Keratinocyte (primary cell): ENCODE results near the gene TSC22D4. TPM values are rescaled to one million over a fixed set of nuclear protein-coding genes. Genes with fewer than 3 reads are reported as not detected.

Experiments used
- DNase-seq: peaks from one replicate; pipeline ENCODE4 v3.0.0-alpha.2; 2011; ENCODE audit warnings: low read depth, missing footprints, low spot score
- FAIRE-seq: peaks from 2 replicates; lab custom pipeline; 2011; peaks lifted over from hg19 to GRCh38; lab: Jason Lieb, UNC
- H2AFZ ChIP-seq: 2 replicates; pipeline ENCODE4 v1.6.0; 2012; ENCODE audit warnings: low read length, control low read depth, inconsistent platforms; ENCODE audit not compliant: control insufficient read depth
- H3K27ac ChIP-seq: 2 replicates; pipeline ENCODE4 v1.5.1; 2011; ENCODE audit warnings: low read length; ENCODE audit not compliant: control insufficient read depth, insufficient read depth
- H3K27me3 ChIP-seq: 3 replicates; pipeline ENCODE4 v1.6.0; 2011; ENCODE audit warnings: low read length; ENCODE audit not compliant: control insufficient read depth, insufficient read depth; ENCODE audit errors: extremely low read depth
- H3K36me3 ChIP-seq, 2 experiments: 2 replicates in 1 of 2; 3 replicates in 1 of 2; pipeline ENCODE4 v1.5.1; 2011; ENCODE audit warnings: low read length in 2 of 2, mild to moderate bottlenecking in 1 of 2; ENCODE audit not compliant: control insufficient read depth in 2 of 2, insufficient read depth in 2 of 2; ENCODE audit errors: extremely low read depth in 1 of 2
- H3K4me1 ChIP-seq: 3 replicates; pipeline ENCODE4 v1.5.1; 2011; ENCODE audit warnings: low read length; ENCODE audit not compliant: control insufficient read depth, insufficient read depth; ENCODE audit errors: extremely low read depth
- H3K4me2 ChIP-seq: 3 replicates; pipeline ENCODE4 v1.6.0; 2011; ENCODE audit warnings: low read depth, low read length; ENCODE audit not compliant: control insufficient read depth, insufficient read depth; ENCODE audit errors: extremely low read depth
- H3K4me3 ChIP-seq, 3 experiments: fragments of 200-600 bp in 1 of 3; sonication (generic) in 1 of 3; 2 replicates in 2 of 3; 3 replicates in 1 of 3; pipeline ENCODE4 v1.5.1; 2011 to 2016; ENCODE audit warnings: low read length in 3 of 3, mild to moderate bottlenecking in 3 of 3, control low read depth in 2 of 3, inconsistent platforms in 1 of 3, low read depth in 1 of 3, mixed read lengths in 1 of 3, mixed run types in 1 of 3, moderate library complexity in 1 of 3; ENCODE audit not compliant: control insufficient read depth in 2 of 3, insufficient read depth in 2 of 3; ENCODE audit errors: extremely low read depth in 1 of 3
- H3K79me2 ChIP-seq: 2 replicates; pipeline ENCODE4 v1.6.0; 2012; ENCODE audit warnings: low read length; ENCODE audit not compliant: control insufficient read depth, insufficient read depth
- H3K9ac ChIP-seq: 3 replicates; pipeline ENCODE4 v1.6.0; 2011; ENCODE audit warnings: low read length; ENCODE audit not compliant: control insufficient read depth, insufficient read depth; ENCODE audit errors: extremely low read depth
- H3K9me1 ChIP-seq: 3 replicates; pipeline ENCODE4 v1.6.0; 2011; ENCODE audit warnings: low read length; ENCODE audit not compliant: control insufficient read depth, insufficient read depth; ENCODE audit errors: extremely low read depth
- H3K9me3 ChIP-seq: 2 replicates; pipeline ENCODE4 v1.5.1; 2012; ENCODE audit warnings: low read depth, low read length; ENCODE audit not compliant: control insufficient read depth
- H4K20me1 ChIP-seq: 3 replicates; pipeline ENCODE4 v1.6.0; 2011; ENCODE audit warnings: low read length; ENCODE audit not compliant: control insufficient read depth, insufficient read depth; ENCODE audit errors: extremely low read depth
- EZH2 ChIP-seq: IDR thresholded peaks from one replicate; pipeline ENCODE4 v1.6.1; 2012; ENCODE audit warnings: inconsistent platforms, mild to moderate bottlenecking, low read length, moderate library complexity
- dilution Hi-C: fragments of 300-500 bp; cut with MboI; formaldehyde crosslinking; loops from one replicate; pipeline ENCODE4 v1.7.0; 2020; ENCODE audit warnings: low sequenced_read_pairs; ENCODE audit not compliant: extremely low pct_ligation_motif_present
- polyA plus RNA-seq, 5 experiments: library from polyadenylated mRNA; depleted of rRNA in 3 of 5; stranded (reverse) in 3 of 5; stranded (forward) in 1 of 5; unstranded in 1 of 5; fragments of >200 nt; gene quantifications; 1 replicate in 1 of 5; 2 replicates in 3 of 5; 3 replicates in 1 of 5; pipeline versions ENCODE4 v1.2.1 to v1.2.3, GENCODE V29; 2011 to 2012; ENCODE audit warnings: missing spikeins in 2 of 5, low read depth in 1 of 5, low replicate concordance in 1 of 5
- TF ChIP-seq, protein P1 (sequence below), 3 experiments: IDR thresholded peaks in 1 of 3; conservative IDR thresholded peaks in 1 of 3; optimal IDR thresholded peaks in 1 of 3; 2 replicates in 2 of 3; 3 replicates in 1 of 3; pipeline versions ENCODE3 to v1.5.1; 2011; ENCODE audit warnings: low read length in 3 of 3, mild to moderate bottlenecking in 3 of 3, moderate library complexity in 2 of 3, control low read depth in 1 of 3, inconsistent platforms in 1 of 3; ENCODE audit not compliant: insufficient read depth in 2 of 3; ENCODE audit errors: extremely low read depth in 1 of 3

TSC22D4 gene
- polyA plus RNA-seq, 1 donor (not counting 4 experiments of a cell fraction or from before 2014, with no cell fraction given): 8.4 TPM

- no peak for DNase-seq
- Histone ChIP-seq H3K9me1 (no peaks in the 10 kb centered on the region), H3K27ac (no peak overlapping the region), H3K79me2 (no peaks in the 10 kb centered on the region), H3K9me3 (no peaks in the 10 kb centered on the region), H3K9ac (no peak overlapping the region), H3K27me3 (no peaks in the 10 kb centered on the region), H3K4me1 (no peaks in the 10 kb centered on the region), H3K4me2 (no peak overlapping the region), H3K4me3 (no peak overlapping the region), H3K36me3 (peaks cover 11 to 20% of the 10 kb centered on the region in 2 experiments), H2AFZ (no peak overlapping the region), H4K20me1 (no peaks in the 10 kb centered on the region)
- FAIRE-seq: no peak
- dilution Hi-C loops: no loop called here
- no peak for TF ChIP-seq EZH2
- TF ChIP-seq, protein P1, sequence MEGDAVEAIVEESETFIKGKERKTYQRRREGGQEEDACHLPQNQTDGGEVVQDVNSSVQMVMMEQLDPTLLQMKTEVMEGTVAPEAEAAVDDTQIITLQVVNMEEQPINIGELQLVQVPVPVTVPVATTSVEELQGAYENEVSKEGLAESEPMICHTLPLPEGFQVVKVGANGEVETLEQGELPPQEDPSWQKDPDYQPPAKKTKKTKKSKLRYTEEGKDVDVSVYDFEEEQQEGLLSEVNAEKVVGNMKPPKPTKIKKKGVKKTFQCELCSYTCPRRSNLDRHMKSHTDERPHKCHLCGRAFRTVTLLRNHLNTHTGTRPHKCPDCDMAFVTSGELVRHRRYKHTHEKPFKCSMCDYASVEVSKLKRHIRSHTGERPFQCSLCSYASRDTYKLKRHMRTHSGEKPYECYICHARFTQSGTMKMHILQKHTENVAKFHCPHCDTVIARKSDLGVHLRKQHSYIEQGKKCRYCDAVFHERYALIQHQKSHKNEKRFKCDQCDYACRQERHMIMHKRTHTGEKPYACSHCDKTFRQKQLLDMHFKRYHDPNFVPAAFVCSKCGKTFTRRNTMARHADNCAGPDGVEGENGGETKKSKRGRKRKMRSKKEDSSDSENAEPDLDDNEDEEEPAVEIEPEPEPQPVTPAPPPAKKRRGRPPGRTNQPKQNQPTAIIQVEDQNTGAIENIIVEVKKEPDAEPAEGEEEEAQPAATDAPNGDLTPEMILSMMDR (optimal IDR thresholded peaks at IDR 0.05 in 1 of 3, IDR thresholded peaks at IDR 0.05 in 1 of 3, conservative IDR thresholded peaks at IDR 0.05 in 1 of 3; ENCODE audit: extremely low read depth in 1 of 3, insufficient read depth in 2 of 3, low read length in 3 of 3): no peak
Measured at GRCh38 chr7:100465299-100465698, 13.7 kb downstream of the TSC22D4 start.

DNA sequence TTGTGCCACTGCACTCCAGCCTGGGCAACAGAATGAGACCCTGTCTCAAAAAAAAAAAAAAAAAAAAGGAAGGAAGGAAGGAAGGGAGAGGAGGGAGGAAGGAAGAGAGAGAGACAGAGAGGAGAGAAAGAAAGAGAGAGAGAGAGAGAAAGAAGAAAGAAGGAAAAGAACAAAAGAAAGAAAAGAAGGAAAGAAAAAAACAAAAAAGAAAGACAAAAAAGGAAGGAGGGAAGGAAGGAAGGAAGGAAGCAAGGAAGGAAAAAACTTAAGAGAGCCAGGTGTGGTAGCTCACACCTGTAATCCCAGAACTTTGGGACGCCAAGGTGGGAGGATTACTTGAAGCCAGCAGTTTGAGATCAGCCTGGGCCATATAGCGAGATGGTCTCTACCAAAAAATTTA, 14.2 kb downstream of the TSC22D4 start:
- Histone ChIP-seq H4K20me1 (no peaks in the 10 kb centered on the region), H3K4me2 (no peak overlapping the region), H3K9ac (no peak overlapping the region), H3K4me3 (no peak overlapping the region), H3K27ac (no peak overlapping the region), H3K36me3 (peaks cover 11 to 20% of the 10 kb centered on the region in 2 experiments), H3K4me1 (no peaks in the 10 kb centered on the region), H3K27me3 (no peaks in the 10 kb centered on the region), H2AFZ (no peak overlapping the region), H3K9me1 (no peaks in the 10 kb centered on the region), H3K9me3 (no peaks in the 10 kb centered on the region), H3K79me2 (no peaks in the 10 kb centered on the region)
- TF ChIP-seq EZH2: no peak
- TF ChIP-seq, protein P1 (optimal IDR thresholded peaks at IDR 0.05 in 1 of 3, IDR thresholded peaks at IDR 0.05 in 1 of 3, conservative IDR thresholded peaks at IDR 0.05 in 1 of 3; ENCODE audit: extremely low read depth in 1 of 3, insufficient read depth in 2 of 3, low read length in 3 of 3): no peak
- DNase-seq (no peak), FAIRE-seq (no peak)
- dilution Hi-C loops: no loop called here
